ENCODE measurements around the gene BCL7C. TPM values are rescaled to one million over a fixed set of nuclear protein-coding genes. Genes with fewer than 3 reads are reported as not detected.
"Not testable (repeated sequence)": the region's sequence is repeated elsewhere in the genome, so short reads cannot be mapped to it uniquely, and the experiment has no call there.

Gene BCL7C
- polyA plus RNA-seq, 10 donors = 24.4 to 41.4 (median 29.9) TPM

DNA sequence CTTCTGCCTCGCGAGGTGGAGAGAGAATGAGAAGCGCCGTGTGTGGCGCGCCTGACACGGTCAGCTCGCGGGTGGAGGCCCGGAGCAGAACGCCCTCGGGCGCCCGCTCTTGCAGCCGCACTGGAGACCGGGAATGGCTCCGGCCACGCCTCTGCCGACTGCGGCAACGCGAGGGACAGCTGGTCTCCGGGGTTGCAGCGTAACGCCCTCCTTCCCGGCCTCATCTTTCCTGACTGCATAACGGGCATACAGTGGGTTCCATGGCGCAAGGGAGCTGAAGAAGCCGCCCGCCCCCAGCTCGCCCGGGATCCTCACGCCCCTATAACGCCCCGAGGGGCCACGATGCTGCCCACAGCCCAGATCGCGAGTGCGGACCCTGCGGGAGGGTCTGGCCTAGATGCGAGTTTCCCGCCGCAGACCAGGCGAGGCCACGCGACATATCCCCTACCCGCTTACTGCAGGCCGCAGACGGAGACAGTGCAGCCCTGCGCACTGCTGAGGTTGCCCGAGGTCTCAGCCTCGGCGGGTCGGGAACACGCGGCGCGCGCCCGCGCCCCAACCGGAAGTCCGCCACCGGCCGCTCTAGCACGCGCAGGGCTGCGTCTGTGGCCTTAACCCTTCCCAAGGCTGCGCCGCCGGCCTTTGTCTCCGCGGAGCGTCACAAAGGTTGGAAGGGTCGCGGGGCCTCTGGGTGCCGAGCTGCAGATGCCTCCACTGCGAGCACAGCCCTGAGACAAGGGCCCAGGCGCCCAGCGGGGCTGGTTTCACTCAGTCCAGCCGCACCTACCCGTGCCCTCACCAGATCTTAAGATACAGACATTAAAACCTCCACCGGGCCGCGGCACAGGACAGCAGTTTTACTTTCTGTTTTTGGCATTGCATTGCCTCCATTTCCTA, 18.8 kb downstream of the BCL7C start:
- peak; percentile 89 to 97 (median 95) for DNase-seq

DNA sequence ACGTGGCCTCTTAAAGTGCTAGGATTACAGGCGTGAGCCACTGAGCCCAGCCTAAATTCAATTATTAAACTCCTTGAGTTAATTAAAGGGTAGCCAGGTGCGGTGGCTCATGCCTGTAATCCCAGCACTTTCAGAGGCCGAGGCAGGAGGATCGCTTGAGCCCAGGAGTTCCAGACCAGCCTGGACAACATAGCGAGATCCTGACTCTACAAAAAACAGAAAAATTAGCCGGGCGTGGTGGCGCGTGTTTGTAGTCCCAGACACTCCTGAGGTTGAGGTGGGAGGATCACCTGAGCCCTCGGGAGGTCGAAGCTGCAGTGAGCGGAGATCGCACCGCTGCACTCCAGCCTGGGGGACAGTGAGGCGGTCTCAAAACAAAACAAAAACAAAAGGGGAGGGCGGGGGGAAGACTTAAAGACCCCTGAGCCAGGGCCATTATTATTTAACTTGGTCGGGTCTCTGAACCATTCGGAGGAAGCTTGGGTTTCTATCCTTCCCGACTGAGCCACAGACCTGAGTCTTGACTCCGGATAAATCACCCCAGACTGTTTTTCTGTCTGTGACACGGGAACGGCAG, 19.5 kb downstream of the BCL7C start:
- no peak for DNase-seq

DNA sequence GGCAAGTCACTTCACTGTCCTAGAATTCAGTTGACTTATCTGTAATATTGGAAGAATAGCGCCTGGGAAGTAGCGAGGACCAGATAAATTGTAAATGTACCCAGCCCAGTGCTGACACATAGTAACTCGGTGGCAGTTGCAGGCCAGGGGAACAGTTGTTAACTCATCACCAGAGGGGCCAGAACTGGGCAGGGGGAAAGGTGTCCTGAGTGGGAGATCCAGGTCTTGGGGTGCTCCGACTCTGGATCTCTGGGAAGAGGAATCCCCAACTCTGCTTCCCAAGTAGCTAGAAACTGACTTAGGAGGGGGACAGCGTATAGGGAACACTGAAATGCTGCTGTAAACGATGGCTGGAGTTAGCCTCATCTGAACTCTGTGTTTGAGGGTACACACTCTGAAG, 23.0 kb downstream of the BCL7C start:
- DNase-seq = no peak

DNA sequence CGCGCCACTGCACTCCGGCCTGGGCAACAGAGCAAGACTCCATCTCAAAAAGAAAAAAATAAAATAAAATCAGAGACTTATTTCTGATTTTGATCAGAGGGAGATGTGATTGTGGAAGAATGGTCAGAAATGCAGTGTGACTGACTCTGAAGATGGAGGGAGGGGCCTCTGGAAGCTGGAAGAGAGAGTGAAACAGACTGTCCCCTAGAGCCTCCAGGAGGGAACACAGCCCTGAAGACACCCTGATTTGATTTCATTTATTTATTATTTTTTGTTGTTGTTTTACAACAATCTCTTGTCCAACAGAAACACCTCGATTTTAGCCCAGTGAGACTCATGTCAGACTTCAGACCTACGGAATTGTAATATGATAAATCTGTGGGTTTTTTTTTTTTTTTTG, 26.1 kb downstream of the BCL7C start:
- DNase-seq = no peak

DNA sequence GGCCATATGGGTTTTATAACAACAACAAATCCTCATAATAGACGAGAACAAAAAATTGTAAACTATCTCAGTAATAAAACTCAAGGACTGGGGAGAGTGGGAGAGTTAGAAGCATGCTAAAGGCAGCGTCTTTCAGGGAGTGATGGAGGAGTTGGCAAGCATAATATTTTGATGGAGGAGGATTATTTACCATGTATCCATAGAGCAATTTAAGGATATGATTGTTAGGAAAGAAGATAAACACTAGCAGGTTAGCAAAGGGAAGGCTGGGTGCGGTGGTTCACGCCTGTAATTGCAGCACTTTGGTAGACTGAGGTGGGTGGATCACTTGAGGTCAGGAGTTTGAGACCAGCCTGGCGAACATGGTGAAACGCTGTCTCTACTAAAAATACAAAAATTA, 27.8 kb downstream of the BCL7C start:
- no peak for DNase-seq

DNA sequence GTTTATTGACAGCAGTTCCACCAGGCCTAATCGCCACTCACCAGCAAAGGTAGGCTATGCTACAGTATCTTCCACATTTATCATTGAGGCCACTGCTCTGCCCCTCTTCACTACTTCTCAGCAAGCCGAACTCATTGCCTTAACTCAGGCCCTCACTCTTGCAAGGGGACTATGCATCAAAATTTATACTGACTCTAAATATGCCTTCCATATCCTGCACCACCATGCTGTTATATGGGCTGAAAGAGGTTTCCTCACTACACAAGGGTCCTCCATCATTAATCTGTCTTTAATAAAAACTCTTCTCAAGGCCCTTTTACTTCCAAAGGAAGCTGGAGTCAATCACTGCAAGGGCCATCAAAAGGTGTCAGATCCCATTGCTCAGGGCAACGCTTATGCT, 30.7 kb downstream of the BCL7C start:
- DNase-seq = not testable (repeated sequence)

DNA sequence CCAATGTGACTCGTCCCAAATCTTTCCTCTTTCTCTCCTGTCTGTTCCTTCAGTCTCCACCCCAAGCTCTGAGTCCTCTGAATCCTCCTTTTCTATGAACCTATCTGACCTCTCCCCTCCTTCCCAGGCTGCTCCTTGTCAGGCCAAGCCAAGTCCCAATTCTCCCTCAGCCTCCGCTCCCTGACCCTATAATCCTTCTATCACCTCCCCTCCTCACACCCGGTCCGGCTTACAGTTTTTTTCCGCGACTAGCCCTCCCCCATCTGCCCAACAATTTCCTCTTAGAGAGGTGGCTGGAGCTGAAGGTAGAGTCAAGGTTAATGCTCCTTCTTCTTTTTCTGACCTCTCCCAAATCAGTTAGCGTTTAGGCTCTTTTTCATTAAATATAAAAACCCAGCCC, 33.1 kb downstream of the BCL7C start:
- DNase-seq = not testable (repeated sequence)

DNA sequence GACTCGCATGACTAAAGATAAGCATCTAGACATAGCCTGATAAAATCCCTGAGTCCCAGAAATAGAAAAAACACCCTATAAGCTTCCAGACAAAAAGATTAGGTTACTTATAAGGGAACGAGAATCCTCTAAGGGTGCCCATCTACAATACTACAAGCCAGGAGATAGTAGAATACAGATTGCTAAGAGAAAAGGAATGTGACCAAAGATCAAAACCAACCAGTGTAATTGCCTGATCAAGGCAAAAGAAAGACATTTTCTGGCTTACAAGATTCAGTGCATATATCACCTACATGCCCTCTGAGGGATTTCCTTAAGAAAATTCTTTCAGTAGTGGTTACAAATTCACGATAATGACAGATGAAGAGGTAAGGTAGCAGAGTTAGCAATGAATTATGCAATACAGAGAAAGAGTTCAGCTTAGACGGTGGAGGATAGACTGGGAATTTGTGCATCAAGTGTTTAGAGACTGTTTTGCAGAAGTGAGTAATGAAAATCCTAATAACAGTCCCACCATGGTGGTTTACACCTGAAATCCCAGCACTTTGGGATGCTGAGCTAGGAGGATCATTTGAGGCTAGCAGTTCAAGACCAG, 35.0 kb downstream of the BCL7C start:
- DNase-seq = no peak

DNA sequence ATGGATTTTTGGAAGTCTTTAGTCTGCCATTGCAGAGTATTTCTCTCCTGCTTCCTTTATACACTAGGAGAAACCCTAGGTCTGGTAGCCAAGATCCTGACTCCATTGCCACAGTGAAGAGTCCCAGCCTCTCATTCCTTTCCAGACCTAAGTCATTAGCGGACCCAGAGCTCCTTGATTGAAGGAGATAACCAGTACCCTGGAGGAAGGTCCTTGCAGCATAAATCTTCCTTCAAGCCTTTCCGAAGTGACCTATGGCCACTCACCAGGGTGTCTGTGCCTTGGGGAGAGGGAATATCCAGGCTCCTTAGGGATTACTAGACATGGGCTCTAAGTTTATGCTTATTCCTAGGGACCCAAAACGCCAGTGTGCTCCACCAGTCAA, 35.8 kb downstream of the BCL7C start:
- no peak for DNase-seq

DNA sequence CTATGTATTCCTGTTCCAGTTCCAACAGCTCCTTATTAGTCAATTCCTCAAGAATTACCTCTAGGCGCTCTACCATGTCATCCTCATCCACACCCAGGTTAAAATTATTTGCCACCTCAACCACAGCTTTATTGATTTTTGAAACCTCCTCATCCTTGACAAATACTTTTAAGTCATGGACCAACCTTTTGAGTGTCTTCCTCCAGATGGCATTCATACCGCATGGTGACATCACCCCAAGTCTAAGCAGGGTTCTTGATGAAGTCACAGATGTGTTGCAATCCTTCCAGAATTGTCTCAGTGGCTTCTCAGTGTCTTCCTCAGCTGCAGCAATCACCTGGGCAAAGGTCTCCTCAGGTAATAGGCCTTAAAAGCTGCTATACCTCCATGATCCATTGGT, 40.1 kb downstream of the BCL7C start:
- no peak for DNase-seq

DNA sequence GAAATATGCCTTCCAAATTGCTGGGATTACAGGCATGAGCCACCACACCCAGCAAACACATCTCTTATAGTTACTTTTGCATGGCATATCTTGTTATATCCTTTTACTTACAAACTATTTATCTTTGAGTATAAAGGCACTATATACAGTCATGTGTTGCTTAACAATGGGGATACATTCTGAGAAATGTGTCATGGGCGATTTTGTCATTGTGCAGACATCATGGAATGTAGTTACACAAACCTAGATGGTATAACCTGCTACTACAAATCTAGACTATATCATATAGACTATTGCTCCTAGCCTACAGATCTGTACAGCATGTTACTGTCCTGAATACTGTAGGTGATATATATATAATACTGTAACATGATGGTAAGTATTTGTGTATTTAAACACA, 43.6 kb downstream of the BCL7C start:
- no peak for DNase-seq

DNA sequence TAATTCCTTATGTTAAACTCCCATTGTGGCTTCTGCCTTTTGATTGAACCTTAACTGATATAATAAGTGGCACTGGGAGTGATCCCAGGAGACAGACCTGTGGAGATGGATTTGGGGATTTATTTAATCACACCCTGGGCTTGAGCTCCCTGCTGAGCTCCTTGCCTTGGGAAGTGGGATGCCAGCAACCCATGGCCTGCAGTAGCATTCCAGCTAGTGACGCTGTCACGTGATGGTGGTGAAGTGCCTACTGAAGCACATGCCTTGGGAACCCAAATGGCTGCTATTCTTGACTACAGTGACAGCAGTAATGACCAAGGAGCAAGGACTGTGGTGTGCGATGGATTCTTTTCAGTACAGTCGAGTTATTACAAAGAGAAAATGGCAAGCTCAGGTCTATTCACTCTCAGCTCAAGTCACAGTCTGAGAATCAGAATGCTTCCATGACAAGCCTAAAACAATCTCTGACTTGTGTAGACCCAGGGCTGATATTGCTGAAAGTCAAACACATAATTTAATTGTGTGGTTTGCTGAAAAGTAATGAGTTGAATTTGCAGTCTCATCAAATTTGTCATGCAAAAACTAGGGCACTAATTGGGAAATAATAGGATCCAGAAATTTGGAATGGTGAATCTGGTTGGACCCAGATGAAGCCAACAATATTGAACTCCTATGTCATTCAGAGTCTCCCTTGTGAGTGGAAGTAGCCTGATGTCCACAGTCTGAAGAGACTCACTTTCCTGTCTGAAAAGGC, 47.1 kb downstream of the BCL7C start:
- no peak for DNase-seq

DNA sequence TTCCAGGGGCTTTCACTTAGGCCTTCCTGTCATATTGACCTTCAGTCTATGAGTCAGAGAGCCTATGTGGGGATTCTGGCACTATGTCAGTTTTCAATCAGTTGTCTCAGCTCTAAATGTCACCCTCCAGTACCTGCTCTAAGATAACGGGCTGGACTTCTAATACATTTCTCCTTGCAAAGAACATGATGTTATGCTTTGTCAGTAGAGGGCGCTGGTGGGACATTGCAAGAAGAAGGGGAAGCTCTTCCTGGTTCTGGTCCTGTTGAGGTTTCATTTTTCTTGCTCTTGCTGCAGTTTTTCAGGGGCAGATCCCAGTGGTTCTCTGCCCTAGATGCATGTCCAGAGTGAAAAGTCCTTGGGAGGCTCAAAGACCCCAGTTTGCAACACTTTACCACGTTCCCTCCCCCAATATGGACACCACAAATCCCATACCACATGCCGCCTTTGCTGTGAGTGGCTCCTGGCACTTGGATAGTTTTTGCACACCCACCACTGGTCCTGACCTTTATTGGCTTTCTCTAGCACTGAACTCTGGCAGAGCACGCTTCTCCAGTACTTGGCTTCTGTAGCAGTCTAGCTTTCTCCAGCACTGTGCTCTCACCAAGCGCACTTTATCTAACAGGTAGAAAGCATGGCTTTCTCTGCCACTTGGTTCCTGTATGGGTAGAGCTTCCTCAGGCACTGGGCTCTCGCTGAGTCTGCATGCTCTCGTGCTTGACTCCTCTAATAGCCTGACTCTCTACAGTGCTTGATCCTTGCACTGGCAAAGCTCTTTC, 49.0 kb downstream of the BCL7C start:
- DNase-seq = peak; percentile 84 to 92 (median 89)

DNA sequence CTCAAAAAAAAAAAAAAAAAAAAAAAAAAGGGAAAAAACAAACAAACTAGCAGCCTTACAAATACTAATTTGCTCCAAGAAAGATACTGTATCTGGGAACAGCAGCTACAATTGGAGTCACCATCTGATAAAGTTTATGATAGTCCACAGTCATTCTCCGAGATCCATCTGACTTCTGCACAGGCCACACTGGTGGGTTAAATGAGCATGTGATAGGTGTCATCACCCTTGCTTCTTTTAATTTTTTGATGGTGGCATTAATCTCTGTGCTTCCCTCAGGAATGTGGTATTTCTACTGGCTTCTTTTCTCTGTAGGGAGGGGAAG, 49.6 kb downstream of the BCL7C start:
- no peak for DNase-seq

DNA sequence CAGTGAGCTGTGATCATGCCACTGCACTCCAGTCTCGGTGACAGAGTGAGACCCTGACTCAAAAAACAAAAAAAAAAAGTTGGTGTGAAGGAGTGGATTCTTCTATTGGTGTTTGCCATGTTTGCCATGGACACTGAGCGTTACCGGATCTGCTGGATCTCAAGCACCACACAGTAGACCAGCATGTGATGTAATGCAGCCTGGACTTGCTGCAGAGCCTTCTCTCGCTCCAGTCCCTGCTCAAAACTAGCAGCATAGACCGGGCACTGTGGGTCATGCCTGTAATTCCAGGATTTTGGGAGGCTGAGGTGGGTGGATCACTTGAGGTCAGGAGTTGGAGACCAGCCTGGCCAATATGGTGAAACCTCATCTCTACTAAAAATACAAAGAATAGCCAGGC, 50.4 kb downstream of the BCL7C start:
- DNase-seq = no peak

DNA sequence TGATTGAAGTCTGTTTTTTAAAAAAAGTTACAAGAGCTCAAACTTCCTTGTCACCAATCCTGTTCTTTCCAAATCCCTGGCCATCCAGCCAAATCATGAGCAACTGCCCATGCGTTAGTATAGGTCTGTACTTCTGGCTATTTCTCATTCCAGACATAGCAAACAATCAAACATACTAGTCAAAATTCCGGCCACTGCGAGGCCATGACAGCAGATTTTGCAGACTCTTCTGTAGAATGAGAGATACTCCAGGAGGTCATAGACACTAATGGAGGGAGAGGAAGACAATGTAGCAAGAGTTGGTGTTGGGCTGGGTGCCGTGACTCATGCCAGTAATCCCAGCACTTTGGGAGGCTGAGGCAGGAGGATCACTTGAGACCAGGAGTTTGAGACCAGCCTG, 50.9 kb downstream of the BCL7C start:
- no peak for DNase-seq

DNA sequence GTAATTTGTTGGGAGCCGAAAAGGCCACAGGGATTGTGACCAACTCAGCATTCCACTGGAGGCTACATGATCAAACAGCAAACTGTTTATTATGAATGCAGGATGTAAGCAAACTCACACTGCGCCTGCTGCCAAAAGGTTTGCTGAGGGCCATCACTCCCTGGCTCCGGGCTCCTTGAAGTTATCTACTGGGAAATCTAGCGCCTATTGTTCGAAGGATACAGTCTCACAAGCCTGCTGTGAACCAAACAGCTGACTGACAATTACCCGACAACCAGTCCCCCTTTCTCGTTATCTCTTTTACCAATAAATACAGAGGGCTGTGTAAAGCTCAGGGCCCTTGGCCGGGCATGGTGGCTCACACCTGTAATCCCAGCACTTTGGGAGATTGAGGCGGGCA, 52.5 kb downstream of the BCL7C start:
- no peak for DNase-seq

DNA sequence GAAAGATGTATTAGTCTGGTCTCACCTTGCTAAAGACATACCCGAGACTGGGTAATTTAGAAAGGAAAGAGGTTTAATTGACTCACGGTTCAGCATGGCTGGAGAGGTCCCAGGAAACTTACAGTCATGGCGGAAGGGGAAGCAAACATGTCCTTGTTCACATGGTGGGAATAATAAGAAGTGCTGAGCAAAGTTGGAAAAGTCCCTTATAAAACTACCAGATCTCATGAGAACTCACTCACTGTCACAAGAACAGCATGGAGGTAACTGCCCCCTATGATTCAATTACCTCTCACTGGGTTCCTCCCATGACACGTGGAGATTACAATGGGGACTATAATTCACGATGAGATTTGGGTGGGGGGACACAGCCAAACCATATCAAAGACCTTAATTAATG, 53.3 kb downstream of the BCL7C start:
- DNase-seq = no peak

DNA sequence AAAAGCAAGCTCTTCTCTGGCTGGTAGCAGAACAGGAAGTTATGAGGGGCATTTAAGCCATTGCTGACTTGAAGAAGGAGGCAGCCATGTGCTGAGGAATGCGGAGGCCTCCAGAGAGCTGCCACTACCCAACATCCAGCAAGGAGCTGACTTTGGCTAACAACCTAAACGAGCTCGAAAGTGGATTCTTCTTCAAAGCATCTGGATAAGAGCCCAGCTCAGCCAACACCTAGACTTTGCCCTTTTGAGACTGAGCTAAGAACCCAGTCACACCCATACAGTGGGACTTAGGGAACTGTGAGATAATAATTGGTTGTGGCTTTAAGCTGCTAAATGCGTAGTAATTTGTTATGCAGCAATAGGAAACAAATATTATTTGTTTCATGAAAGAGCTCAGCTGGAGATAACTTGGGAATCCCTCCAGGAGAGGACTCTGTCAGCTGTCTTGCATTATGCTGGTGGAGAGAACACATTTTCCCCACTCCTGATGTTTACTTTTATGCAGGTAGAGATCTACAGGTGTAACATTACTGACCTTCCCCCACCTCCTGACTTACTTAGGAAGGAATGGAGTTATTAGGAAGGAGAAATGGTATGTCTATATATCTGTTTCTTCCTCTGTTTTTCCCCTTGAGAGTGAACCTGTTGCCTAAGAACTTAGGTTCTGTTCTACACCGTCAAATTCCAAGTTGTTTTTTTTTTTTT, 54.2 kb downstream of the BCL7C start:
- DNase-seq = no peak

DNA sequence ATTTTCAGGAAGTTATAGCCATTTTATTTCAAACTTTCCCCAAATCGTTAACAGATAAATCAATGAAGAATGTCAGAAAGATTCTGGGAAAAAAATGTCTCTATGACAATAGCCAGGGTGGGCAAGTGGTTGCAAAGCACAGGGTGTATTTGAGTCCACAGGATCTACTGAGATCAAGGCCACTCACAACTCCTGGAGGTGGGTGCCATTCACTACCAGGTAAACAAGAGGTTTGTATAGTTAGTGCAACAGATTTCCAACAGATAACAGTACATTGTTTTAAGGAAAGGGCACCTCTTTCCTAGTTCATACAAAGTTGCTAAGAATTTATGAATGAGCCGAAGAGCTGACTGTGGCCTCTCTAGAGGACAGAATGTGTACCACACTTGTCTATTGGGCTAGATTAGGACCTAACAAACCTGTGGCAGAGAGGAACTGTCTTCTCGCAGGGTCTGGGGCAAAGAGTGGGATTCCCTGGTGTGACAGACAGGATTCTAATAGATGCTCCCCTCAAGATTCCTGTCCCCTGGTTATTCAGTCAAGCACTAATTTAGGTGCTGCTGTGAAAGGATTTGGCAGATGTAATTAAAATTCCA, 54.9 kb downstream of the BCL7C start:
- DNase-seq = no peak

DNA sequence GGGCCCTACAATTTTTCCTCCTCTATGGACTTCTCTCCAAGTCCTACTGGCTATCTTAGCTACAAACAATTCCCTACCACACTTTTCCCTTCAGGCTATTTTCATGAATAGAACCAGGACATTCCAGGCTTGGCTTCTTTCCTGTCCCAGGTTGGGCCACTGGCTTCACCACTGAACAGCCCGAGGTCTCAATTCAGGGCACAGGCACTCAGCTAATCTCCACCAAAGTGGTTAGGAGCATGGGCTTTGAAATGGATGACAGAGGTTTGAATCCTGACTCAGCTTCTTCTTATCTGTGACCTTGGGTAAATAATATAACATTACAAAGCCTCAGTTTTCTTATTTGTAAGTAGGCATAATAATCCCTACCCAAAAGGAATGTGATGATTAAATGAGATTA, 56.0 kb downstream of the BCL7C start:
- DNase-seq = no peak

Data from muscle of back (tissue), 11 donors.